HepG2 (cell line): Measurements from ENCODE around the gene CEACAM16. TPM values are rescaled to one million over a fixed set of nuclear protein-coding genes. Genes with fewer than 3 reads are reported as not detected.
A peak's percentile ranks its signal among the peaks of the same experiment; 100 is the strongest.

ENCODE experiments used
- ATAC-seq: fragments of 200-7000 bp; cut with Tn5 transposase; 3 replicates; pipeline ENCODE4 v1.9.1; 2020; ENCODE audit warnings: mild to moderate bottlenecking, moderate library complexity
- BruUV-seq: library from RNA; stranded (reverse); fragments of 400-500 nt; replicated peaks from 2 replicates; lab custom pipeline; 2021; lab: Mats Ljungman, UMichigan
- CTCF ChIA-PET: fragments of 300-600 bp; formaldehyde crosslinking; extraction: SDS; loops from one replicate; lab custom pipeline; 2021; ENCODE audit warnings: low total read pairs, inconsistent platforms, low intra/inter-chr PET ratio; lab: Yijun Ruan, JAX
- POLR2A ChIA-PET: fragments of 350-600 bp; sonication (Branson Sonifier 250); formaldehyde crosslinking; loops from one replicate; lab custom pipeline; 2020; ENCODE audit warnings: antibody characterized with exemption, inconsistent platforms; lab: Yijun Ruan, JAX
- DNase-seq: peaks from one replicate; pipeline ENCODE4 v3.0.0-alpha.2; 2015; ENCODE audit warnings: low spot score
- FAIRE-seq: peaks from 3 replicates; lab custom pipeline; 2011; peaks lifted over from hg19 to GRCh38; lab: Jason Lieb, UNC
- H2AFZ ChIP-seq: one replicate; pipeline ENCODE4 v1.6.1; 2011; ENCODE audit warnings: low read length, inconsistent platforms
- H3K27ac ChIP-seq: fragments of 300-600 bp; 3 replicates; pipeline ENCODE4 v1.8.0; 2011; ENCODE audit warnings: mixed run types, mild to moderate bottlenecking, mixed read lengths, low read length, inconsistent platforms; ENCODE audit not compliant: insufficient read depth; ENCODE audit errors: extremely low read length
- H3K27me3 ChIP-seq, 2 experiments: fragments of 200-600 bp in 1 of 2; 2 replicates in 1 of 2; 3 replicates in 1 of 2; pipeline versions ENCODE4 v1.6.0 to v1.8.0; 2011; ENCODE audit warnings: low read length in 2 of 2, mild to moderate bottlenecking in 2 of 2, moderate library complexity in 2 of 2, inconsistent platforms in 1 of 2; ENCODE audit not compliant: insufficient read depth in 2 of 2, control insufficient read depth in 1 of 2
- H3K36me3 ChIP-seq, 2 experiments: fragments of 200-600 bp in 1 of 2; replicated peaks in 1 of 2; 2 replicates in 1 of 2; 3 replicates in 1 of 2; pipeline versions ENCODE4 v1.5.1 to v1.8.0; 2011; ENCODE audit warnings: low read length in 2 of 2, inconsistent platforms in 1 of 2; ENCODE audit not compliant: insufficient read depth in 2 of 2, control insufficient read depth in 1 of 2
- H3K4me1 ChIP-seq: 2 replicates; pipeline ENCODE4 v1.5.1; 2012; ENCODE audit warnings: low read length, inconsistent platforms; ENCODE audit not compliant: insufficient read depth
- H3K4me2 ChIP-seq: 2 replicates; pipeline ENCODE4 v1.6.0; 2011; ENCODE audit warnings: low read depth, low read length, inconsistent platforms
- H3K4me3 ChIP-seq, 3 experiments: fragments of 200-600 bp in 1 of 3; sonication (generic), shearing (Covaris generic) in 1 of 3; replicated peaks in 1 of 3; 2 replicates each; pipeline ENCODE4 v1.5.1; 2011 to 2016; ENCODE audit warnings: low read length in 3 of 3, inconsistent platforms in 2 of 3, low read depth in 2 of 3, mild to moderate bottlenecking in 2 of 3, control low read depth in 1 of 3, mixed read lengths in 1 of 3; ENCODE audit not compliant: insufficient read depth in 1 of 3
- H3K79me2 ChIP-seq: one replicate; pipeline ENCODE4 v1.6.1; 2011; ENCODE audit warnings: low read length, inconsistent platforms; ENCODE audit not compliant: insufficient read depth
- H3K9ac ChIP-seq: 2 replicates; pipeline ENCODE4 v1.6.0; 2011; ENCODE audit warnings: mild to moderate bottlenecking, low read depth, low read length, inconsistent platforms; ENCODE audit not compliant: insufficient read depth
- H3K9me3 ChIP-seq: 2 replicates; pipeline ENCODE4 v1.5.1; 2012; ENCODE audit warnings: mild to moderate bottlenecking, low read length
- H4K20me1 ChIP-seq: 2 replicates; pipeline ENCODE4 v1.6.0; 2011; ENCODE audit warnings: inconsistent platforms, mild to moderate bottlenecking, low read length, moderate library complexity; ENCODE audit not compliant: insufficient read depth
- ZNF205 ChIP-seq: IDR thresholded peaks from 2 replicates; pipeline ENCODE4 v1.6.1; 2018; ENCODE audit warnings: missing biosample characterization, missing genetic modification reagents
- ZNF510 ChIP-seq: sonication (generic); formaldehyde crosslinking; IDR thresholded peaks from 2 replicates; pipeline ENCODE4 v1.4.0; 2020; ENCODE audit warnings: low read depth, mild to moderate bottlenecking, missing genetic modification reagents
- ZNF770 ChIP-seq: sonication (generic); formaldehyde crosslinking; IDR thresholded peaks from 2 replicates; pipeline ENCODE4 v1.5.0; 2020; ENCODE audit warnings: mild to moderate bottlenecking, missing genetic modification reagents
- WGBS: methylation state at CpG from one replicate; pipeline ENCODE4 v1.1.6; 2017; ENCODE audit warnings: low lambda C conversion rate; 5-methylcytosine and 5-hydroxymethylcytosine counted together
- in situ Hi-C: cut with HindIII; loops from 2 replicates; pipeline ENCODE4 v1.10.0; 2017; ENCODE audit warnings: low pct_unique_long_range_greater_than_20kb; ENCODE audit not compliant: extremely low pct_ligation_motif_present
- intact Hi-C: fragments of 100-400 bp; cut with micrococcal nuclease; formaldehyde crosslinking; loops from one replicate; pipeline ENCODE4 v1.10.0; 2022; ENCODE audit not compliant: unreplicated experiment
- polyA plus RNA-seq, 8 experiments: library from polyadenylated mRNA; depleted of rRNA in 3 of 8; stranded (reverse) in 7 of 8; unstranded in 1 of 8; fragments of >200 nt; fragmentation: Illumina TruSeq in 4 of 8; extraction: Trizol in 4 of 8; gene quantifications; 2 replicates each; pipeline versions ENCODE4 v1.2.1 to v1.2.3, GENCODE V29; 2011 to 2016; ENCODE audit warnings: low read depth in 4 of 8, missing spikeins in 1 of 8, mixed read lengths in 1 of 8; ENCODE audit not compliant: insufficient read depth in 1 of 8
- total RNA-seq, 5 experiments: library from RNA; depleted of rRNA; stranded (reverse); fragments of >200 nt; fragmentation: Illumina TruSeq; extraction: Trizol; gene quantifications; 2 replicates each; pipeline ENCODE4 v1.2.3, GENCODE V29; 2016; ENCODE audit warnings: low read depth in 1 of 5

The CEACAM16 gene
- total and polyA plus RNA-seq, 2 of the 13 experiments (the other 11 are each of a cell fraction or from before 2014, with no cell fraction given): not detected

DNA sequence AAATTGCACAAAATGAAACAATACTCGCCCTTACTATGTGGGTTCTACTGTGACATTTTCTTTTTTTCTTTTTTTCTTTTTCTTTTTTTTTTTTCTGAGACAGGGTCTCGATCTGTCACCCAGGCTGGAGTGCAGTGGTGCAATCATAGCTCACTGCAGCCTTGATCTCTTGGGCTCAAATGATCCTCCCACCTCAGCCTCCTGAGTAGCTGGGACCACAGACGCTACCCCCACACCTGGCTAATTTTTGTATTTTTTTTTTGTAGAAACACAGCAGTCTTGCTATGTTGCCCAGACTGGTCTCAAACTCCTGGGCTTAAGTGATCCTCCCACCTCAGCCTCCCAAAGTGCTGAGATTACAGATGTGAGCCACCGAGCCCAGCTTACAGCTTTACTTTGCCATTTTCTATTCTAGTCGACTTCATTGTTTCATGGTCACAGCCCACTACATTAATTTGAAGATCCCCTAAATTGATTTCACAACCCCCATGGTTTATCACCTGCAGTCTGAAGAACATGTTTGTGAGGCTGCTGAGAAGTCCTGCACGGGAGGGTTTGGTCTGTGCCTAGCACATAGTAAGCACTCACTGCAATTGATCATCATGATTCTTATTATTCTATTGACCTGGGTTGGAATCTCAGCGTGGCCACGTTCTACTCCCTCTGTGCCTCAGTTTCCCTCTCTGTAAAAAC, 53.3 kb downstream of the CEACAM16 start:
- FAIRE-seq (no peak), DNase-seq (no peak), ATAC-seq (no peak)
- BruUV-seq: TSS peak; percentile 15
- Histone ChIP-seq H2AFZ (no peak overlapping the region), H4K20me1 (no peaks in the 10 kb centered on the region), H3K4me1 (peaks cover 61% of the 10 kb centered on the region), H3K27ac (no peak overlapping the region), H3K36me3 (peaks cover 5 to 18% of the 10 kb centered on the region in 2 experiments; a peak in 4 of 5 replicates), H3K9me3 (no peaks in the 10 kb centered on the region), H3K4me2 (peak overlapping the region; percentile 44; the same call in 1 of the 2 replicates), H3K79me2 (peaks cover 16% of the 10 kb centered on the region), H3K9ac (no peak overlapping the region), H3K27me3 (no peaks in the 10 kb centered on the region; a peak in 1 of 5 replicates), H3K4me3 (no peak overlapping the region)
- intact Hi-C loops: no loop called here
- TF ChIP-seq ZNF205 (CRISPR knock-in tag): peak; percentile 94
- no peak for TF ChIP-seq ZNF510
- TF ChIP-seq ZNF770 (CRISPR knock-in tag): peak; percentile 70
- CTCF ChIA-PET: no interaction called here
- POLR2A ChIA-PET: interaction anchor here (1.1 to 2.1 kb wide), 3 partner anchors 13 to 34 kb away, joined by 4 to 7 read pairs (median 4); no protein-coding TSS in a partner anchor
- in situ Hi-C loops: no loop called here
- WGBS: 85% methylated on average over 8 of the region's 8 CpGs
